ENCODE data around the gene ETS1. TPM values are rescaled to one million over a fixed set of nuclear protein-coding genes. Genes with fewer than 3 reads are reported as not detected.

ETS1 gene
- total RNA-seq, 1 donor from 2014 or later = 488 TPM

DNA sequence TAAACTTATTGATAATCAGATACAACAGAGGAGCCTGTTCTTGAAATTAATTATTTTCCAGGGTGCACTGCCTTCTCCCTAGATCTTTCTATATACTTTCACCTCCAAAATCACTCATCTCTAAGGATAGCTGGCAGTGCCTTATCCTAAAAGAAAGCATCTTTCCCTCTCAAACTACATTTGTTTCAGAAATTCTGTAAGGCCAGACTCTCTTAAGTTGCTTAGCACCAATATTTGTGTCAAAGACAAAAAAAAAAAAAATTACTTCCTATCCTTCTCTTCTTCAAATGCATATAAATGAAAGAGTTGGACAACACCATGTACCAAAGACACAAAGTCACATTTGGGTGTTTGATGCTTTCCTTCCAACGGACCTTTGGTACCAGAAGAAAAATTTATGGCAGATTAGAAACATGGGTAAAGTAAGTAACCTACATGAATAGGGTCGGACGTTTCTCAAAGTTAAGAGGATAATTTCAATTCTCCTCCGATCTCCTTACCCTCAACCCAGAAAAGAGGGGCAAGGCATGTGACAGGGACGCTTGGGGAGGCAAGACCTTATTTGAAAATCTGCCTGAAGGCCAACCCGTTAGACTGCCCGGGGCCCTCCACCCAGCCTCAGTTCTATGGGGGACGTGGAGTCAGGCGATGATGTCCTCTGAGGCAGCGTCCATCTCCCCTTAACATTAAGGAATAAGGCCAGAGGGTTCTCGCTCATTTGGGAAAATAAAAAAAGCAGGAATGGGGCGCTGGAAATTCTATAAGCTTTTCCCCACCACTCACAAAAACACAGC, 66.3 kb downstream of the ETS1 start:
- intact Hi-C loops (cut with micrococcal nuclease) = loop anchor here (1.0 to 10.0 kb wide), 3 partner anchors 49 to 486 kb away; no protein-coding TSS in a partner anchor

DNA sequence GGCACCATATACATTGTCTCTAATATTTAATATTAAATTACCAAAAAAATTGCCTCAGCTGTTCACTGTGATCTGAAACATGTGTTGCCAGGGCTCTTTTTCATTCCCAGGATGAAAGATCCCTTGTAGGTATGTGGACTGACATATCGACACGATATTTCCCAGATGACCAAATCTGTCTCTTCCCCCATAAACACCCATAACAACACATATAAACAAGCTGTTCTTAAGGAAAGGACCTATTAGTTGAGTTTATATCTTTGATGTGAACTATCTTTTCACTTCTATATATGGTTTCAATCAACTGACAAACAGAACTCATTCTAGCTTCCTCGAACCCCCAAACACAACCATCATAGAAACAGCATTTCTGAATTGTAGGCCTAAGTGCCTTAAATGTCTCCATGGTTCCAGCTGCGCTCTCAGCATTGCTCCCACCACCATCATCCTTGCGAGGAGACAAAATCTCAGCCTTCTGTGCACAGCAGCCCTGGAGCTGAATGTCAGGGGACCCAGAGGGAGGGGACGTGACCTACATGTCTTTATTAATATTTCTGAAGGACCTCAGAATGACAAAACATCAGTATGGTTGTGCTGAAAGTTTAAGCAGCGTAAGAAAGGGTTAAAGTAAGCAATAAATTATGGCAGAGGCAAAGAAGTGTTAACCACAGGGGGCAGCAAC, 67.0 kb downstream of the ETS1 start:
- intact Hi-C loops (cut with micrococcal nuclease) = loop anchor here (1.0 to 10.0 kb wide), 3 partner anchors 48 to 486 kb away; no protein-coding TSS in a partner anchor

DNA sequence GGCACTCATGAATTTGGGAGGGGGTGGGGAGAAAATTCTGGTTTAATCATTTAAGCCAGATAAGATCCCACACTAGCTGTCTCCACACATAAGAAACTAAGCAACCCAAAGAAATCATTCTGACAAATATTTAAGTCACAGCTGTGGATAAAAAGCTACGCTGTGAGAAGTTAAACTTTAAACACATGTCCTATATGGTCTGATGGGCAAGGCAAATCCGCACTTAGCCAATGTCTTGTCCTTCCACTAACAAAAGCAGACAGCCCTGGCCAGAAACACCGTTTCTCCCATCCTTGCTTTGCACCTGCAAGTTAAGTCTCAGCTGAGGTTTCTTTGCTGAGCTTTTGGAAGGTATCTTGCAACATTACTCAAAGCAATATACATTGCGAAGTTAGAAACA, 68.0 kb downstream of the ETS1 start:
- intact Hi-C loops (cut with micrococcal nuclease) = loop anchor here (2.0 to 5.0 kb wide), 2 partner anchors 17 to 347 kb away; no protein-coding TSS in a partner anchor

DNA sequence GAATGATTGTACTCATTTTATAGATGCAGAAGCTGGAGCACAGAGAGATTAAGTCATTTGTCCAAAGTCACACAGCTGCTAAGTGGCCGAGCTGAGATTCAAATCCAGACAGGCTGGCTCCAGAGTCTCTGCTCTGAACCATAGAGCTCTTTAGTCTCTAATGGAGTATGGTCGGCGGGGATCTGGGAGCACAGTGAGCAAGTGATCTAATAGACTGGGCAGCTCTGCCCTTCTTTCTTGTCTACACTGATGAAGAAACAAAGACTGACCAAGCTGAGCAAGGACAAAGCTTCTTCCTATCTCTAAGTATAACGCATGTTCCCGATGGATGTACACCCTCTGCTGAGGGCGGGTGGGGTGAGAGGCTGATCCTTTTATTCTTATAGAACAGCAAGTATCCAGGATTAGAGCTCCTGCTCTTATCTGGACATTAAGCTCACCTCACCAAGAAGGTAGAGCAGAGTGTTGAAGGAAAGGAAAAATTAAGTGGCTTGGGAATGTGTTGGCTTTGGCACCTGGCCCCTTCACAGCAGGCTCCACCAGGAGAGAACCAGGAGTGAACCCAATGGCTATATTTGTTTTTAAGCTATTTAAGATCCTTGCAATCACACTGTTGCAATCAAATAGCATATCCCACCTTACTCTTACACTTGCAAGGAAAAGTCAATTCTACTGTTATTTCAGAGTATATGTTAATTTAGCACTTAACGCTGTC, 68.7 kb downstream of the ETS1 start:
- intact Hi-C loops (cut with micrococcal nuclease) = loop anchor here (2.0 to 5.0 kb wide), 2 partner anchors 16 to 346 kb away; no protein-coding TSS in a partner anchor

DNA sequence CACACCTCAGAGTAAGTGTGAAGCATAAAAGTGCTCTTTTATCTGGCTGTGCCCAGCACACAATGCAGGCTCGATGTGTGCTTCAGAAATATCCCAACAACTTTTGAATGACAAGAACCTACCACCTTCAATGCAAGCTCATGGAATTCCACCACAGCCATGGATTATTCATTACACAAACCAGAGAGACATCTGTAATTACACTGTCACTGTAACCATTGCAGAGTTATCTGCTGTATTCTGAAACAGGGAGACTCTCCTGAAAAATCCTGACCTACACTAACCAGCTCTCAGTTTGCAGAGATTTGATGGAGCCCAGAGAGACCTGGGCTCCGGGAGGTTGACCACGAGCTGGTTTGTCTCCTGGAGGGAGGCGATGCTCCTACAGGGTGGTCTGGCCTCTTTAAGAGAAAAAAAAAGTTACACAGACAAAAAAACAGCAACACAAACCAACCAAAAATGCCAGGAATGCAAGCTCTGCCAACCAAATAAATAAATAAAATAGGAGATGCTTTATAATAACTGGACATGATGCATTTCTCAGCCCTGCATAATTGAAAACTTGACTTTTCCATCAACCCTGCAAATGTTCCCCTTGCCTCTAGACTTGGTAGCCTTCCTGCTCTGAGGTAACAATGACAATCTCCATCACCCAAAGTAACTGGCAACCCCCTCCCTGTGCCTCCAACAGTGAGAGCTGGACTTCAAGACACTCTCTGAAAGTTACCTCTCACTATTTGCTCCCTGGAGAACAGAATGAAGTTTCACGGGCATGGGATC, 69.7 kb downstream of the ETS1 start:
- intact Hi-C loops (cut with micrococcal nuclease) = loop anchor here (2.0 to 5.0 kb wide), 2 partner anchors 15 to 345 kb away; no protein-coding TSS in a partner anchor

DNA sequence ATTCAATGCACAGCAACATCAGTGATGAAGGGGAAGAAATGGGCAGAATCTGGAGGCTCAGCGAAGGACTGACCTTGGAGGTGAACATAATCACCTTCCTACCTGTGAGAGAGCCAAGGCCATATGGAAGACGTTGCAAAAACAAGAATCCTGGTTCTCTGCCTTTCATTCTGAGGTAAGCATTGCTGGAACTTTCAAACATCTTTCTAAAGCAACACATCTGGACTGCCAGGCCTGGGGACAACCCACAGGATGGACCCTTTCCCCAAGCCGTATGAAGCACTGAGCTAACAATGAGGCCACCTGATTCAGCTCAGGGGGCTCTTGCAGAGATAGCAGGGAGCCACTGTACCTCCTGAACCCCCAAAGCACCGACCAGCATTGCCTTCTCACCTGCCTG, 70.5 kb downstream of the ETS1 start:
- intact Hi-C loops (cut with micrococcal nuclease) = loop anchor here (5.0 kb wide), 1 partner anchor 345 kb away; no protein-coding TSS in a partner anchor

DNA sequence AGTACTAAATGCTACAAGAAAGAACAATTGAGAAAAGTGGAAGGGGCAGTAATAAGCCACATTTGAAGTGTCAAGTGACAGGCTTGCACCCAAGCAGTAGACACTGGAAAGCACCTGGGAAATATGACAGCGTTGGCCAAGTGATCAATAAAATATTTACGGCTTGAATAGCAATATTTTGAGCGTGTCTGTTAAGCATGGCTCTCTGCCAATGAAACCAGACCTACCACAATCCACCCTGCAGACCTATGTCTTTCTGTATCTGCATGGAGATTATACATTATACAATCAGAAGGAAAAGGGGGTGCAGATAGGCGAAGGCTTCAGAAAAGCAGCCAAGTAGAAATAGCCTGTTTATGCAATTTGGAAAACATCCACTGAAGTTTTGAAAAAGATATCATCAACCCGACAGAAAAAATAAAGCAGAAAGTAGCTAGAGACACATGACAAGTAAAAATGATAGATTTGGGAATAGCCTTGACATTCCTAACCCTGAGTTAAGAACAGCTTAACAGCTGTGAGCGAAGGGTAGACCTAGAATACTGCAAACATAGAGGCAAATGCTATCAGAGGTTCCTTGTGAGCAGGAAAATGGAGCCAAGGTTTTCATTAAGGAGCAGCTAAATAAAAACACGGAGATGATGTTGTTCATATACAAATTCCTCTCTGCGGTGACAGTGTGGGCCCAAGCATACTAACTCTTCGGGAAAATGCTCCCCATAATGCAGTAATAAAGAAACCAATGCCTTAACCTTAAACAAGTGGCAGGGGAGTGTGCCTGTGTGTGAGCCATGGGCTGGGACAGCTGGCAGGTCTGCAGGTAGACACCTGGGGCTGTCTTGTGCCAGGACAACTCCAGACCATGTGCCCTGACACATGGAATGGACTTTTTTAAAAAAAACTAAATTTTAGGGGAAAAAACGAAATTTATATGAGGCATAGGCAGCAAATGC, 71.3 kb downstream of the ETS1 start:
- intact Hi-C loops (cut with micrococcal nuclease) = loop anchor here (5.0 kb wide), 1 partner anchor 344 kb away; no protein-coding TSS in a partner anchor

DNA sequence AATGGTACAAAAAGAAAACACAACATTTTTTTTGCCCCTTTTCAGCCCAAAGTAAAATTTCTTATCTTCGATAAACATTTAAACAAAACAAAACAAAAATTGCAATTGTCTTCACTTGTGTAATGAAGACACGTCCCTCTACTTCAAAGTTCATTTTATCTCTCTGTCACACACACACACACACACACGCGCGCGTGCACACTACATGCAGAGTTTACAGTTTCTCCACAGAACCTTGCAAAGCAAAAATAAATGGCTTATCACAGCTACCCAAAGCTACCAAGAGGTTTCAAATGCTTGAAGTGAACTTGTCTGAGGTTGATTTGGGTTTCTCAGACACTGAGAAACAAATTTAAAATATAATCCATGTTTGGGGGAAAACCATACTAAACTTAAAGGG, 72.3 kb downstream of the ETS1 start:
- intact Hi-C loops (cut with micrococcal nuclease) = loop anchor here (5.0 kb wide), 1 partner anchor 343 kb away; no protein-coding TSS in a partner anchor

DNA sequence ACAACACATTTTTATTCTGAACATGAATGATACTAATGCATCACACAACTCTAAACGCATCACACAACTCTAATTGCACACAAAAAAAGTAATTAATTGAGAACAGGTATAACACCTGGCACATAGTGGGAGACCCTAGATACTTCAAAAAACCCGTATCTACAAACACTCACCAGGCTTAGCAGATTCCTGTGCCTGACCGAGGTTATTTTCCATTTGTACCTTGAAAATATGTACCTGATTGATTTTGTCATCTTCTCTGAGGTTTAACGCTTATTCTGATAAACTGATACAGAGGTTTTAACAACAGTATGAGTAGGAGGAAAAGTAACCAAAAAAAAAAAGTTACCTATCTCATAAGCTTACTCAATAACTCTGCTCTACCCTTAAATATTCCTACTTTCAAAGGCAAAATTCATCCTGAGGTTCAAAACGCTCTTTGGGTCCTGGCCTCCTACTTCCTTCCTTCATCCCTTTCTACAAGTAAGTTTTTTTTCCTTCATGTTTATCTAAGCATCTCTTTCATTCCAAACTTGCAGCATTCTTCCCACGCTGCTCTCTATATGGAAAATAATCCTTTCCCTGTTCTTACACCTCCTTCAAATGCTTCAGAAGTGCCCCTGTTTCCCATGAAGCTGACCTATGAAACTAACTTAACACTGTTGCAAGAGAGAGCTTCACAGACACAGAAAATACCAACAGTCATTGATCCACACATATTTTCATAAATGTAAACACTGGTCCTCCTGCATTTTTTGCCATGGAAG, 73.3 kb downstream of the ETS1 start:
- intact Hi-C loops (cut with micrococcal nuclease) = loop anchor here (5.0 kb wide), 1 partner anchor 318 kb away; no protein-coding TSS in a partner anchor

DNA sequence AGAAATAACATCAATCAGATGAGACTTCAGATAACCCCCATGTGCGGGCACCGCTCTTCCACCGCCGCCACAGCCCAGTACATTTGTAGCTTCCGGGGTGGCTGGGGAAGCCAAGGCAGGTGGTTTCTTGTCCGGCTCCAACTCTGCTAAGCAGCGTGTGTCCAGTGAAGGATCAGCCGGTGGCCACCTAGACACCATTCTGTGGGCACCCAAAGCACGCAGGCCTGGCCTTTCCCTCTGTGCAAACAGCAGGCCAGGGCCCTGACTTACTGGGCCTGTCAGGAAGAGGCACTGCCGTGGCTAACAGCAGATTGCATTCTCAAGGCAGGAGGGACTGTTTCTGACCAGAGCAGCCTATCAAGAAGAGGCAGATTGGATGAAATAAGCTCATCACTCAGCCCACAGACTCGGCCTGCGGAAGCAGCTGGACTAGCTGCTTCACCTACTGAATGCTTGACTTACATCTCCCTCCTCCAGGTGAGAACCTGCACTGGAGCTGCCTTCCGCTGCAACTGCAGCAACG, 74.8 kb downstream of the ETS1 start:
- intact Hi-C loops (cut with micrococcal nuclease) = loop anchor here (1.0 to 5.0 kb wide), 2 partner anchors 10 to 320 kb away; no protein-coding TSS in a partner anchor

DNA sequence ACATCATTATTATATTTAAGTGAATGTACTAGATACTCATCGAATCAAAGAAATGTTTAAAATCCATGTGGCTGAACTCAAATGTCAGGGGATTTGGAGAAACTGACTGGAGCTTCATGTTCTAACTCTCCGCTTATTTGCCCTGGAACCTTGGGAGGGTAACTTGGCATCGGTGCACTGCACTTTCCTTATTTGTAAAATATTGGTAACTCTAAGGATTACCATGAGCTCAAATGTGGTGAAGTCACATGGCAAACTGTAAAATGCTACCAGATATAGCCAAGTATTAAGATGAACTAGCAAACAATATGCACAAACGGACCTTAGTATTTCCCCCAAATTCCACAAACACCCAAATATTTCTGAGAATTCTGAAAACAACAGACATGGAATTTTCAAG, 75.6 kb downstream of the ETS1 start:
- intact Hi-C loops (cut with micrococcal nuclease) = loop anchor here (1.0 to 5.0 kb wide), 2 partner anchors 11 to 321 kb away; no protein-coding TSS in a partner anchor

DNA sequence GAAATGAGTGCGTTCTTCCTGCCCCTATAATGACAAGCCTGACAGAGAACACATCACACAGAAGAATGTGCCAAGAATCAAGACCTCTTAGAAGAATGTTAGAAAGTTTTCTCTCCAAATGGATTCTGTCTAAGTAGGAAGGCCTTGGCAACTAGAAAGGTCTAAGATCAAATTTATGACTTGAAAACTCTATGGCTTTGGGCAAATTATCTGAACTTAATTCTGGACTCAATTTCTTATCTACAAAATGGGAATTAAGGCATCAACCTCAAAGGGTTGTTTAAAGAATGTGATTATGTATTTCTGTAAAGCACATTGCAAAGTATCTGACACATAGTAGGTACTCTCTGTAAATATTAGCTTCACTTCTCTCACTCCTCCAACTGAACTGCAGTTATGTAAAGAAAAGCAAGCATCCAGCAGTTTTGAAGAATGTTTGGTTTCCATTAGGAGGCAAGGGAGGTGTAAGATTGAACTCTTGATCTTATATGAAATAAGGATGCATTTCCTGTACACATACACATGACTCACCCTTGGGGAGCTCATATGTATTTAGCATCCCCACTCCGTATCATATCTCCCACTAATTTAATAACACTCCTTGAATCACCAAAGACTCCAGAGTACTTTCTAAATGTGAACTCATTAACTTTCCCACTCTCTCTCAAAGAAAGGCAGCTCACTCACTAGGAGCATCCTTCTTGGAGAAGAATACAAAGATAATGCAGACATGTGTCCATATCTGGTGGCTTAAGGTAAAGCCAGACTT, 77.6 kb downstream of the ETS1 start:
- intact Hi-C loops (cut with micrococcal nuclease) = loop anchor here (5.0 kb wide), 3 partner anchors 38 to 322 kb away; no protein-coding TSS in a partner anchor

DNA sequence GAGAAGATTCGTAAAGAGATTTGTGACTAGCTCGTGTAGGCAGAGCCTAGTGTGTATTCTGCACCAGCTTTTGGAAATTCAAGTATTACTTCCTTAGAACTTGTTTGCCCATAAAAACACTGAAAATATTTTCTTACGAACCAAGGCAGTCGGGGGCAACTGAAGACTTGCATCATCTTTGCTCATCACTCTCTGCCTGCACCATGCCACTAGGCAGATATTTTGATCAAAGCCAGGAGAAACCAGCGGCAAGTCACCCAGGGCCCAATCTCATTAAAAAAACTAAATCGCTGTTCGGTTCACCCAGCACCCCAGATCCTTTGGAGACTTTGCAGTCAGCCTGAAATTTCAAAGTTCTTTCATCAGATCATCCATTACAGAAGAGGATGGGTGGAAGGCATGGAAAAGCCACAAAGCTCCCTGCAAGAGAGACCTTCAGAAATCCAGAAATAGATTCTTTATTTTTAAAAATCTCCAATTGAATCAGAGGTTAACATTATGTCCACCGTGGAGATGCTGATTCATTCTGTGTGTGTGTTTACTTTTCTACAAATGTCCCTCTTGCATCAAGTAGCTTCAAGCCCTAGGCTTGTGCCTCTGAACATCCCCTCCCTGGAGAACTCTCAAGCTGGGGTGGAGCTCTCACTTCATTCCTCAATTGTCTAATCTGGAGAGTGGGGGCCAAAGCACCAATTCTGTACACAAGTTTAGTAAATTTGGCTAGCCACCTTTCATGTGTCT, 78.4 kb downstream of the ETS1 start:
- intact Hi-C loops (cut with micrococcal nuclease) = loop anchor here (5.0 kb wide), 2 partner anchors 37 to 167 kb away; no protein-coding TSS in a partner anchor

DNA sequence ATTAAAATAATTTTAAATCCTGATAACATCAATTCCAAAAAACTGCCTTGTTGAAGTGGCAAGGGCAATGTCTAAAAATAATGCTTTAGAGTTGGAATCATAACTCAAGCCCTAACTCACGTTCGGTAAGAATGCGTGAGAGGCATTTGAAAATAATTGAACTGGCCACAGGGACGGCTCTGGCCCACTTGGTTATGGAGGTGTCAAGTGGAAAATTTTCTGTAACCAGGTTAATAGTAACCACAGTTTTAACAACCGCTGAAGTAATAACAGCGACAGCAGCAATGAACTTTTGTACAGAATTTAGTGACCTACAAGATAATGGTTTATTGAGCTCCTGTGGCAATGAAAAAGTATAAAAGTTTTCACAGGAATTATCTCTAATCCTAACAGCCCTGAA, 79.4 kb downstream of the ETS1 start:
- intact Hi-C loops (cut with micrococcal nuclease) = loop anchor here (1.0 to 5.0 kb wide), 4 partner anchors 9 to 166 kb away; no protein-coding TSS in a partner anchor

DNA sequence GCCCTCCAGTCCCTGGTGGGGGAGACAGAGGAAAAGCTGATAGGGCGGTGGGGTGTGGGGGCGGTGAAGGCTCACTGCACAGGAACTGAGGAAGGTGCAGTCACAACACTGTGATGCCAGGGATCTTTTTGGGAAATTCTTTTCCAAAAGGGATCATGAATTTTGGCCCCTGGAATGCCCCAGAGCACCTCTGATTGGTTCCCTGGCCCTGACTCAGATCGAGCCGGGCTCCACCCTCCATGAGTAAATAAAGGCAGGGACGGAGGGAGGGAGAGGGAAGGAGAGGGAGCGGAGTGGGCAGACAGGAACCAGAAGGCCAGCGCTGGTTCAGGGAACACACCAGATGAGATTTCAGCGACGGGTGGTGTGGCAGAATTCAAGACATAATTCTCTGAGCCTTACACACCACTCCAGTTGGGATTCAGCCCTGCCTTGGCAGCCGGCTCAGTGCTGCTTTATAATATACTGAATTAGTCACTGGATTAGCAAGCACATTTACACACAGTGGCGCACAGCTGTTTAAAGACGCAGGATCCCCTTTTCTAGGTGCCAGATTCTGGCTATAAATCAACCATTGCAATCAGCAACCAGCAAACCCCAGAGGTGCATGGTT, 80.3 kb downstream of the ETS1 start:
- intact Hi-C loops (cut with micrococcal nuclease) = loop anchor here (1.0 to 5.0 kb wide), 4 partner anchors 8 to 165 kb away; no protein-coding TSS in a partner anchor

DNA sequence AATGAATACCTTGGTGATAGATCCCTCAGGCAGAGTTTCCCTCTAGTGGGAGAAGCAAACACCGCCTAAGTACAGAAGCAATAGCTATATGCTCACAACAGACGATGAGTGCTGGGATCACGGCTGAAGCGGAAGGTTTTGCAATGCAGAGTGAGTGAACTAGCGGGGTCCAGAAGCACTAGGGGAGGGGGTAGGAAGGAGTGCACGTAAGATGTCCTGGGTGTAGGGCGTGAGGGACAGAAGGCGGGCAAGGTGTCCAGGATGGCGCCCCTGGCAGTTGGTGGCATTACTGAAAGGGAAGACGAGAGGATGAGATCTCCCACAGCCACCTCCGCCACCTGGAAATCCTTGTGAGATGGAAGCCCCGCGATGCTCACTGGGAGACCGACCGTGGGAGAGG, 81.0 kb downstream of the ETS1 start:
- intact Hi-C loops (cut with micrococcal nuclease) = loop anchor here (2.0 to 5.0 kb wide), 3 partner anchors 24 to 164 kb away; no protein-coding TSS in a partner anchor
